HG02571 (cell line): ENCODE results near the gene SLC2A3.
"Not testable (repeated sequence)": the region's sequence is repeated elsewhere in the genome, so short reads cannot be mapped to it uniquely, and the experiment has no call there.

Source experiments
- ATAC-seq: cut with Tn5 transposase; IDR thresholded peaks from one replicate; pipeline ENCODE4 v1.9.1; 2021; ENCODE audit warnings: mild to moderate bottlenecking, moderate library complexity; ENCODE audit not compliant: unreplicated experiment

The SLC2A3 gene

DNA sequence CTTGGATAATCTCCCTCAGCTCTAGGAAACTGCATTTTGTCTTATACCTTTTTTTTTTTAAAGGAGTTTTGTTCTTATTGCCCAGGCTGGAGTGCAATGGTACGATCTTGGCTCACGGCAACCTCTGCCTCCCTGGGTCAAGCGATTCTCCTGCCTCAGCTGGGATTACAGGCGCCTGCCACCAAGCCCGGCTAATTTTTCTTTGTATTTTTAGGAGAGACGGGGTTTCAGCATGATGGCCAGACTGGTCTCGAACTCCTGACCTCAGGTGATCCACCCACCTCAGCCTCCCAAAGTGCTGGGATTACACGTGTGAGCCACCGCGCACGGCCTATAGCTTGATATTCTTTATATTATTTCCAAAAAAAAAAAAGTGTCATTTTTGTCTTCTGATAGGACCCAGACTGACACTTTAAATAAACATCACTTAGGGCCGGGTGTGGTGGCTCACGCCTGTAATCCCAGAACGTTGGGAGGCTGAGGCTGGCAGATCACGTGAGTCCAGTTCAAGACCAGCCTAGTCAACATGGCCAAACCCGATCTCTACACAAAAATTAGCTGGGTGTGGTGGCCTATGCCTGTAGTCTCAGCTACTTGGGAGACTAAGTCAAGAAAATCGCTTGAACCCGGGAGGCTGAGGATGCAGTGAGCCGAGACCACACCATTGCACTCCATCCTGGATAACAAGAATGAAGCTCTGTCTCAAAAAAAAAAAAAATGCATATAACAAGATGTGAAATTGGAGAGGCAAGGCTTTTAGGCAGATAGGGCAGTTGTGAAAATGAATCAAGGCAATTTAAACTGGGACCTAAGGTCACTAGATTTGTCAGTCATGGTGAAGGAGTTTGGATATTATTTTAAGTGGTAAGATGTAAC is 18.4 kb downstream of the SLC2A3 start:
- ATAC-seq = no peak

- no peak for ATAC-seq
Measured at GRCh38 chr12:7916936-7917335, 19.1 kb downstream of the SLC2A3 start.

DNA sequence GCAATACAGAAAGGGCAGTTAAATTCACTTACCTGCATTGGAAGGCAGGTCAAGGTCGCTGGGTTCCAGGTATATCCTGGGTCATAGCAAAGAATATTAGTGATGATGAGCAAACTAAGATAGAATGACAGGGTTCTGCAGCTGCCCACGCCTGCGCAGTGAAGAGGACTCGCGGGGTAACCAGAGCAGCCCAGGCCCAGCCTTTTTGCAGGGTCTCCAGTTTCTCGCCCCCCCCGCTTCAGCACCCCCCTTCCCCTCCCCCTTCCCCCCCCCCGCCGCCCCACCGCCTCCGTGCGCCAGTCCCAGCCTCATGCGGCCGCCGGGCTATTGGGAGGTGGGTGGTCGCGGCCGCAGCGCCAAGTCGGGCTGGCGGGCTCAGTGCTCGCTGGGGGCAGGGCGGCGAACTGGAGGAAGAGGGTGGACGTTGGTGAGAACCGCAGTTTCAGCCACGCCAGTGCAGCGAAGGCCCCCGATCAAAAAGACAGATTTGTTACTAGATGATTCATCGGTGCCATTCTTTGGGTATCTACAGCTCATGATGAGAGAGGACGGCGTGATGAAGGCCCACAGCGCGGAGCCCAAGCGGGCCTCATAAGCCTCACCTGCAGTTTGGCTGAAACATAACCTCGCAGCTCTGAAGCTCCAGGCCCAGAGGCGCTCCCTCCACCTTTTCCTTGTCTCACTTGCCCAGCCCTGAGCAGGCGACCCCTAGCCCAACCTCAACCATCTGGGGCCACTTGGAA is 20.2 kb downstream of the SLC2A3 start:
- ATAC-seq = no peak

DNA sequence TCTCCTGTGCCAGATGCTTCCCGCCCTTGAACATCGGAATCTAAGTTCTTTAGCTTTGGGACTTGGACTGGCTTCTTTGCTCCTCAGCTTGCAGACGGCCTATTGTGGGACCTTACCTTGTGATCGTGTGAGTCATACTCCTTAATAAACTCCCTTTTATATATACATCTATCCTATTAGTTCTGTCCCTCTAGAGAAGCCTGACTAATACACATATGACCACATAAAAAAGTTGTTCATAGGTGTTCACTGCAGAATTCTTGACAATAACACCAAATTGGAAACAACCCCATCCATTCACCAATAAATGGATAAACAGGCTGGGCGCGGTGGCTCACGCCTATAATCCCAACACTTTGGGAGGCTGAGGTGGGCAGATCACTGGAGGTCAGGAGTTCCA is 25.9 kb downstream of the SLC2A3 start:
- not testable (repeated sequence) for ATAC-seq

- no peak for ATAC-seq
Measured at GRCh38 chr12:7907009-7907408, 29.0 kb downstream of the SLC2A3 start.

- not testable (repeated sequence) for ATAC-seq
Measured at GRCh38 chr12:7906303-7906702, 29.7 kb downstream of the SLC2A3 start.

DNA sequence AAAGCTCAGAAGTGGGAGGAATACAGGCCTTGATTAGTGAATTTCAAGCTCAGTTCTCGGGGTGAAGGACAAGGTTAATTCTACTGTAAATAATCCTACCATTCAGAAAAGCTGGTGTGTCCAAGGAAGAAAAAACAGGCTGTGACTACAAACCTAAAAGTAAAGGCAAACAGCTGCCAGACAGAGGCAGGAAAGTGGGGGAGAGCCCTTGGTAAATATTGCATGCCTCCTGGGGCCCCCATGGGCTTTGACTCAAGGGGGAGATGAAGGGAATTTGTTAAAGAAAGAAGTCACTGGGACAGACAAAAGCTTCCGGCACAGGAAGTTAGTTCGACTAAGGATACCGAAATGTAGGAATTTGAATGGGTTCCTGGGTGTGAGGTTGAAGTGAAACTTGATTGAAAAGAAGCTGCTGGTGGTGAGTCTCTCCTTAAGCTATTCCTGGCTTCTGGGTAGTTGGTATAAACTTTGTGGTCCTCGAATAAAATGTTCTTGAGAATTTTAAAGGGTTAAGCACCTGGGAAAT is 30.3 kb downstream of the SLC2A3 start:
- not testable (repeated sequence) for ATAC-seq

- no peak for ATAC-seq
Measured at GRCh38 chr12:7905071-7905470, 30.9 kb downstream of the SLC2A3 start.

GRCh38 chr12:7902416-7902815 is 33.6 kb downstream of the SLC2A3 start:
- not testable (repeated sequence) for ATAC-seq

- ATAC-seq = no peak
Measured at GRCh38 chr12:7899755-7900154, 36.2 kb downstream of the SLC2A3 start.

GRCh38 chr12:7896726-7897125 is 39.3 kb downstream of the SLC2A3 start:
- ATAC-seq = not testable (repeated sequence)

GRCh38 chr12:7892186-7892980 is 43.6 kb downstream of the SLC2A3 start:
- ATAC-seq = no peak

DNA sequence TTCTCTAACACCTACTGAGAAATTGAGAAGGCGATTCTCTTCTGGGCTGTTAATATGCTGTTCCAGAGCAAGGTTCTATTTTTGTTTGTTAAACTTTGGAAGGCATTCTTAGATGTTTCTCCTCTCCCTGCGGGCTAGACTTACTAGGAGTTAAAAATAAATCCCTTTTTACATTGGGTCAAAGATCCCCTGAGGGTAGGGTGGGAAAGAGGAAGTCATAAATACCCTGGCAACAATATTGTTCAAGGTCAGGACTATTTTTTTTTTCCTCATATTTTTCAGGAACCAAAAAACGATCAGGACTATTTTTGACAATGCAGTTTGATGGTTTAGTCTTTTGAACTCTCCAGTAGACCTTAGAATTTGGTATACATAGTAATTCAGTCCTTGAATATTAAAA is 51.3 kb downstream of the SLC2A3 start:
- no peak for ATAC-seq

DNA sequence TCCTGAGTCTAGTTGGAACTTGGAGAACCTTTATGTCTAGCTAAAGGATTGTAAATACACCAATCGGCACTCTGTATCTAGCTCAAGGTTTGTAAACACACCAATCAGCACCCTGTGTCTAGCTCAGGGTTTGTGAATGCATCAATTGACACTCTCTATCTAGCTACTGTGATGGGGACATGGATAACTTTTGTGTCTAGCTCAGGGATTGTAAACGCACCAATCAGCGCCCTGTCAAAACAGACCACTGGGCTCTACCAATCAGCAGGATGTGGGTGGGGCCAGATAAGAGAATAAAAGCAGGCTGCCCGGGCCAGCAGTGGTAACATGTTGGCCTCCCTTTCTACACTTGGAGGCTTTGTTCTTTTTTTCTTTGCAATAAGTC is 54.3 kb downstream of the SLC2A3 start:
- not testable (repeated sequence) for ATAC-seq

DNA sequence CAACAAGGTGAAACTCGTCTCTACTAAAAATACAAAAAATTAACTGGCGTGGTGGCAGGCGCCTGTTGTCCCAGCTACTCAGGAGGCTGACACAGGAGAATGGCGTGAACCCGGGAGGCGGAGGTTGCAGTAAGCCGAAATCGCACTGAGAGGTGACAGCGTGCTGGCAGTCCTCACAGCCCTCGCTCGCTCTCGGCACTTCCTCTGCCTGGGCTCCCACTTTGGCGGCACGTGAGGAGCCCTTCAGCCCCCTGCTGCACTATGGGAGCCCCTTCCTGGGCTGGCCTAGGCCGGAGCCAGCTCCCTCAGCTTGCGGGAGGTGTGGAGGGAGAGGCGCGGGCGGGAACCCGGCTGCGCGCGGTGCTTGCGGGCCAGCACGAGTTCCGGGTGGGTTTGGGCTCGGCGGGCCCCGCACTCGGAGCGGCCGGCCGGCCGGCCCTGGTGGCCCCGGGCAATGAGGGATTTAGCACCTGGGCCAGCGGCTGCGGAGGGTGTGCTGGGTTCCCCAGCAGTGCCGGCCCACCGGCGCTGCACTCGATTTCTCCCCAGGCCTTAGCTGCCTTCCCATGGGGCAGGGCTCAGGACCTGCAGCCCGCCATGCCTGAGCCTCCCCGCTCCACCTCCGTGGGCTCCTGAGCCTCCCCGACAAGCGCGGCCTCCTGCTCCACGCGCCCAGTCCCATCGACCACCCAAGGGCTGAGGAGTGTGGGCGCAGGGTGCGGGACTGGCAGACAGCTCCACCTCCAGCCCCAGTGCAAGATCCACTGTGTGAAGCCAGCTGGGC is 54.8 kb downstream of the SLC2A3 start:
- not testable (repeated sequence) for ATAC-seq

GRCh38 chr12:7879246-7879645 is 56.7 kb downstream of the SLC2A3 start:
- ATAC-seq = no peak

- no peak for ATAC-seq
Measured at GRCh38 chr12:7877420-7877819, 58.6 kb downstream of the SLC2A3 start.

DNA sequence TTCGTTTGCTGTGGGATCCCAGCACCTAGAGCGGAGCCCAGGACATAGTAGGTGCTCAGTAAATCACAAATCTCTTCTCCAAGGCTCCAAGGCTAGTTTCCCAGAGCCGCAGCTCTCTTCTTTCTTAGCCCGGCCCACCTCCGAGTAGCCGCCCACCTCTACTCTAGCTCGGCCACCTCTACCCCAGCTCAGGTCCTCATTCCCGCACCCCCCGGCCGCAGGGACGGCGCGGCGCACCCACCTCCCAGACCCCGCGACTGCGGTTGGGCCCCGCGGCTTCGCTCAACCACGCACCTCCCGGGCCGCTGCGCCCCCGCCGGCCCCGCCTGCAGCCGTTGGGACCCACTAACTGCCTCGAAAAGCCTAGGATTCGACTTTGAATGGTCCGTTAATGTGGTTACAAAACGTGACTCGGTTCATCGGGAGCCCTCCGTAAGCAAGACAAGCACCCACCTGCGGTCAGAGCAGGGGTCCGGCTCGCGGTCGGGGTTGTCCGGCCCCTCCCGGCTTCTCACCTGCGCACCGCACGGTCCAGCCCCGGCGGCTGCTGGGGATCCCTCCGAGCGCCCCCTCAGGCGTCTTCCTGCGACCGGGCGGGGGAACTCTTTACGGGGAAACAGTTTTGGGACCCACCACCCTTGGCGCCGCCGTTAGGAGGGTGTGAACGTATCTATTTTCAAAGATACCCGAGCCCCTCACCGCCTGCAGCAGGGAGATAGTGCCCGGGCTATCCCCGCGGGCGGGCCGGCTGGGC is 63.2 kb downstream of the SLC2A3 start, which contains the start of gene SLC2A14:
SLC2A14 (minus strand) TSS at position 350 of the 754 bp plus-strand sequence. CDS start 3,035 bp downstream, outside the sequence.
- ATAC-seq = no peak

GRCh38 chr12:7870335-7870734 is 65.7 kb downstream of the SLC2A3 start:
- ATAC-seq = no peak
